ENCODE data around the gene NELL2. TPM values are rescaled to one million over a fixed set of nuclear protein-coding genes. Genes with fewer than 3 reads are reported as not detected.

NELL2 gene
- total RNA-seq, 1 donor, result 0.86 TPM

DNA sequence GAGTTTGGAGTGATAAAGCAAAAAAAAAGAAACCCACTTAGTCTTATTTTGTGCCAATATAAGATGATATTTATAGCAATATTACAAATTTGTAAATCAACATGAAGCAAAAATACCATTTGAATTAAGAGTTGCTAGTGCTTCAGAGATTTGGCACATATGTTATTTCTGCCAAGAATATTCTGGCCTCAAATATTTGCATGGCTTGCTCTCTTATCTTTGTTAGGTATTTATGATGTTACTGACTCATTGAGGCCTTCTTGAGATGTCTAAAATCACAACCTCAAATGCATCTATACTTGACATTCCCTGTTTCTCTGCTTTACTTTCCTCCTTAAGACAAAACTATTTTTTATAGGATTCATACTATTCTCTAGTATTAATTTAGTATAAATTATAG lies 301.5 kb downstream of the NELL2 start:
- TF ChIP-seq CTCF (IDR thresholded peaks at IDR 0.05; ENCODE audit: insufficient read depth, low read depth, low read length), result no peak
- no peak overlapping the region for H3K4me3 ChIP-seq (ENCODE audit: low read depth, low read length)
- no peak for DNase-seq (ENCODE audit: low read depth)

GRCh38 chr12:44573723-44574122 lies 302.4 kb downstream of the NELL2 start:
- H3K4me3 ChIP-seq (ENCODE audit: low read depth, low read length), result no peak overlapping the region
- no peak for DNase-seq (ENCODE audit: low read depth)
- no peak for TF ChIP-seq CTCF (IDR thresholded peaks at IDR 0.05; ENCODE audit: insufficient read depth, low read depth, low read length)

DNA sequence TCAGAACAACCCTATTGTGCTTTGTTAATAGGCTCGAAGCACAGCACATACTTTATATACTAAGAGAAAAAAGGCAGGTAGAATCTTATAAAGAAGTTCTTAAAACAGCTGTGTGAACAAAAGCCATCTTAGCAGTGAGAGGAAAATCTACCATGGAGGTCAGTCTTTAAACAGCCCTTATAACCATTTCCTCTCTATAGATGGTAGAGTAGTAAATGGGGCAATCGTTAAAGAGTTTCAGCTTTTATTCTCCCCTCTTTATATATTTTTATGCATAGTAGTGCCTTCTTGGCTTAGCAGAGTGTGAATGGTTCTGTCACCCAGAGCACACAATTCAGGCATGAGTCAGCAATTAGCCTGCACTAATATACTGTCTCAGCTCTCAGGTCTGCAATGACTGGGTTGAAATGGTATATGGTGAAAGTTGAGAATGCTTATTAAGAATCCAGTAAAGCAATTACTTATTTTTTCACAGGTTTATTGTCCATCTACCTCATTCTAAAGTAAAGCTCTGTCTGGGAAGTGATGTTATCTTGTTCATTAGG lies 305.0 kb downstream of the NELL2 start:
- DNase-seq (ENCODE audit: low read depth), result no peak
- TF ChIP-seq CTCF (IDR thresholded peaks at IDR 0.05; ENCODE audit: insufficient read depth, low read depth, low read length), result no peak

DNA sequence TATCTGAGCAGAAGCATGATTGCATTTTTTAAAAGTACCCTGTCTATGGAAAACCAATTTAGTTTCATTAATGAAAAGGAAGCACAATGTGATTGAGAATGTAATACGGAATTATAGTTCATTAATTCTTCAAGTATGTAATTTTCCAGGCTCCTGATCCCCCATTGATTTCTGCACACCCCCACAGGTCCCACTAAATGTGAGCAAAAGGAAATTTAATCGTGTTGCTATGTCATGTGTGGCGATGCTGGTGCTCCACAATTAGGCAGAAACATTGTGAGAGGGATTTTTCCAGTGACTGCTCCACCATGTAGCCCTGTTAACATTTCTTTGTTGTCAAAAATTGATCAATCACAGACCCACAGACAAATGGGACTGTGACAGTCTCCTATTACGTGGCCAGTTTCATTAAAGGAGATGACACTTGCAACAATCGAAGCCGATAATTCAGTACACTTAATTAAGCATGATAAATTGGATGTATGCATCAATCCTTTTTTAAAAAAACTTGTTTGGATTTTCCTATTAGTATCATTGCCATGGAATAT lies 306.0 kb downstream of the NELL2 start:
- H3K4me3 ChIP-seq (ENCODE audit: low read depth, low read length), result no peak overlapping the region
- no peak for TF ChIP-seq CTCF (IDR thresholded peaks at IDR 0.05; ENCODE audit: insufficient read depth, low read depth, low read length)
- no peak for DNase-seq (ENCODE audit: low read depth)

More for the DNA sequence above, 305.0 kb downstream of the NELL2 start:
- no peak overlapping the region for H3K4me3 ChIP-seq (ENCODE audit: low read depth, low read length)

- no peak for TF ChIP-seq CTCF (IDR thresholded peaks at IDR 0.05; ENCODE audit: insufficient read depth, low read depth, low read length)
- DNase-seq (ENCODE audit: low read depth), result no peak
- H3K4me3 ChIP-seq (ENCODE audit: low read depth, low read length), result no peak overlapping the region
Measured at GRCh38 chr12:44565163-44565562, 311.0 kb downstream of the NELL2 start.

DNA sequence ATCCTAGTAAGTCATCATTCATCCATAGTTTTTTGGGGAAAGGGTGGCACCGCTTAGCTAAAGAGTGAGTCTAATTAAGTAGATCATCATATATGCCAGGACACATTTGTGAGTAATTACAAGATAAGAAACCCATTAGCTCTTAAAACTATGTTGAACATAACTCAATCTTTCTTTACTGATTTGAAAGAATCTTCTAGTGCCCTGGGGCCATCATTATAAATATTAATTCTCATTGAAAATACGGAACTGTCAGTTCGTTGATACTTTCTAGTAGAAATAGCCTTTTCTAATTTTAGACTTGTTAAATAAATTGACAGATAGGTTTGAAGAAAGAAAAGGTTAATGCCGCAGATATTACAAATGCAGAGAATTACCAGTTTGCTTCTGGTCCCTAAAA lies 312.6 kb downstream of the NELL2 start:
- no peak for DNase-seq (ENCODE audit: low read depth)
- H3K4me3 ChIP-seq (ENCODE audit: low read depth, low read length), result no peak overlapping the region
- TF ChIP-seq CTCF (IDR thresholded peaks at IDR 0.05; ENCODE audit: insufficient read depth, low read depth, low read length), result no peak

Data from fibroblast of villous mesenchyme (primary cell).